Neural cell (in vitro differentiated cells): Measurements from ENCODE around the gene LDLRAD4.

Experiments
- CTCF ChIP-seq: fragments of 450-650 bp; IDR thresholded peaks from 2 replicates; pipeline ENCODE4 v1.5.1; 2014; ENCODE audit warnings: antibody characterized with exemption, mild to moderate bottlenecking, moderate library complexity; ENCODE audit not compliant: poor library complexity, severe bottlenecking
- EZH2 ChIP-seq: fragments of 200-600, 300-800 bp; shearing (Covaris generic), sonication (generic); IDR thresholded peaks from 2 replicates; pipeline ENCODE4 v1.6.1; 2014; ENCODE audit warnings: antibody characterized with exemption, low read length, borderline replicate concordance, mild to moderate bottlenecking; ENCODE audit not compliant: insufficient read depth, poor library complexity, severe bottlenecking
- MXI1 ChIP-seq: fragments of 450-650 bp; conservative IDR thresholded peaks from 2 replicates; pipeline ENCODE4 v1.6.1; 2014; ENCODE audit warnings: antibody characterized with exemption, mild to moderate bottlenecking; ENCODE audit not compliant: poor library complexity, severe bottlenecking
- POLR2AphosphoS5 ChIP-seq: IDR thresholded peaks from 2 replicates; pipeline ENCODE4 v1.6.1; 2012
- RAD21 ChIP-seq: fragments of 450-650 bp; conservative IDR thresholded peaks from 2 replicates; pipeline ENCODE4 v1.6.1; 2014; ENCODE audit warnings: antibody characterized with exemption, mild to moderate bottlenecking, moderate library complexity
- REST ChIP-seq: IDR thresholded peaks from 2 replicates; pipeline ENCODE4 v1.6.1; 2012; ENCODE audit warnings: borderline replicate concordance
- TAF1 ChIP-seq: IDR thresholded peaks from 2 replicates; pipeline ENCODE4 v1.6.1; 2012; ENCODE audit warnings: low read depth

- TF ChIP-seq EZH2 (no peak), CTCF (no peak), POLR2AphosphoS5 (no peak), RAD21 (no peak), MXI1 (no peak), TAF1 (no peak), REST (no peak)
These were observed 226.8 kb downstream of the LDLRAD4 start for GRCh38 chr18:13445241-13445897.
